IPS-15b (cell line): ENCODE results near the gene CXCL14.
A peak's percentile ranks its signal among the peaks of the same experiment; 100 is the strongest.

ENCODE experiments used
- H3K27me3 ChIP-seq: one replicate; pipeline ENCODE4 v1.6.1; 2013; ENCODE audit warnings: low read length; ENCODE audit not compliant: control insufficient read depth, insufficient read depth
- H3K36me3 ChIP-seq: one replicate; pipeline ENCODE4 v1.6.1; 2013; ENCODE audit warnings: low read length; ENCODE audit not compliant: control insufficient read depth, insufficient read depth
- H3K4me1 ChIP-seq: one replicate; pipeline ENCODE4 v1.6.1; 2013; ENCODE audit warnings: mild to moderate bottlenecking, low read length; ENCODE audit not compliant: control insufficient read depth, insufficient read depth
- H3K4me3 ChIP-seq: one replicate; pipeline ENCODE4 v1.5.1; 2013; ENCODE audit warnings: low read depth, low read length
- H3K9ac ChIP-seq: one replicate; pipeline ENCODE4 v1.6.1; 2013; ENCODE audit warnings: low read depth, mild to moderate bottlenecking, low read length
- H3K9me3 ChIP-seq: one replicate; pipeline ENCODE4 v1.6.1; 2013; ENCODE audit warnings: mild to moderate bottlenecking, low read length; ENCODE audit not compliant: control insufficient read depth, insufficient read depth

Gene CXCL14

DNA sequence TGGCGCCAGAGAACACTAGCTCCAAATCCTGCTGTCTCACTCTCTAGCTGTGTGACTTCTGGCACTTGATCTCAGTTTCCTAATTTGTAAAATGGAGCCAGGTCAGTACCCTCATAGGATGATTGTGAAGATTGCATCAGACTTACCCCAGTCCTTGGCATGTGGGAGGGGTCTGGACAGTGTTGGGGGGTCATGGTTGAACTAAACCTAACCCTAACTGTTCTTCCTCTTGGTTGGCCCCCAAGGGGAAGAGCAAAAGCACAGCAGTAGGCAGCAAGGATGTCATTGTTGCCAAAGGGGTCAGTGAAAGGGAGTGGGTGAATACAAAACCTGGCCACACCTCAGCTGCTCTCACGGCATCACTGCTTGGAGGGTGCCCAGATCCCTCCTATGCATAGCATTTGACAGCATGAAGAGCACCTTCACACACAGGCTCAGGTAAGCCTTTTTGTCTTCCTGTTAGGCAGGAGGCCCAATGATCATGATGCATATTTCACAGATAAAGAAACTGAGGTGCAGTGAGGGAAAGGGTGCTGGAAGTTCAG lies 15.7 kb upstream of the CXCL14 start:
- Histone ChIP-seq H3K9me3 (no peaks in the 10 kb centered on the region), H3K36me3 (no peaks in the 10 kb centered on the region)

DNA sequence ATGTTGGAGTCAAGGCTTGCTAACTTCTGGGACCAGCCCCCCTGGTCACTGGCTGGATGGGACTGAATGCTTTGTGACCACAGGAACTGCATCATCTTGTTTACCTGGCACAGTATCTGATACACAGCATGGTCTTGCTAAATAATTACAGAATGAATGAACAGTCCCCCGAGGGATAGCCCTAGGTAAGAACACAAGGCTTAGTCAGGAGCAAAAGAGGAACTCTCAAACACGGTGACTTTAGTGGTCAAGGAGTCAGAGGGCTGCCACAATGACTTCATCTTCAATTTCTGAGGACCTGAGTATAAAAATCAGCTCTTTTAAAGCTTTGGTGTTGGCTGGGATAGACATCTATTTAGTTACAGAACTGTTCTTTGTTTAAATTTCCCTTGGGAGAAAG lies 15.1 kb upstream of the CXCL14 start:
- Histone ChIP-seq H3K36me3 (no peaks in the 10 kb centered on the region), H3K9me3 (no peaks in the 10 kb centered on the region), H3K9ac (no peak overlapping the region), H3K4me1 (no peaks in the 10 kb centered on the region), H3K27me3 (peaks cover 5% of the 10 kb centered on the region), H3K4me3 (no peak overlapping the region)

More for the DNA sequence above, 15.7 kb upstream of the CXCL14 start:
- Histone ChIP-seq H3K9ac (no peak overlapping the region), H3K4me1 (no peaks in the 10 kb centered on the region), H3K27me3 (peaks cover 5% of the 10 kb centered on the region), H3K4me3 (no peak overlapping the region)

DNA sequence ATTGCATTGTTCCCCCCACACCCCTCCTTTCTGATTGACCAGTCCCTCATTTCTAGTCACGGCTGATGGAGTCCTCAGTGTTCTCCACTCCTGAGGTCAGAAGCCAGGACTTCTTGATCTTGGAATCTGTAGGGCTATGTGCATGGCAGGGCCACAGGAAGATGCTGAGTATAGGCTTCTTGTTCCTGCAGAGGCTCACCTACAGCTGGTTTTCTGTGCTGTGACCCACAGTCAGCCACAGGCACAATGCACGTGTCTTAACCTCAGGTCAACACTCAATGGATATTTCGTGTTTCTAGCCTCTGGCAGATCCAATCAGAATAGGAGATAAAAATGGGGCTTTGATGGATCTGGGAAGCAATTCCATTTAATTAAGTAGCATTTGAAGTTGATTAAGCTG lies 14.3 kb upstream of the CXCL14 start:
- no peak overlapping the region for H3K4me3 ChIP-seq
- no peaks in the 10 kb centered on the region for H3K36me3 ChIP-seq
- H3K9ac ChIP-seq, result no peak overlapping the region
- H3K4me1 ChIP-seq, result no peaks in the 10 kb centered on the region
- no peaks in the 10 kb centered on the region for H3K9me3 ChIP-seq
- peaks cover 3% of the 10 kb centered on the region for H3K27me3 ChIP-seq

DNA sequence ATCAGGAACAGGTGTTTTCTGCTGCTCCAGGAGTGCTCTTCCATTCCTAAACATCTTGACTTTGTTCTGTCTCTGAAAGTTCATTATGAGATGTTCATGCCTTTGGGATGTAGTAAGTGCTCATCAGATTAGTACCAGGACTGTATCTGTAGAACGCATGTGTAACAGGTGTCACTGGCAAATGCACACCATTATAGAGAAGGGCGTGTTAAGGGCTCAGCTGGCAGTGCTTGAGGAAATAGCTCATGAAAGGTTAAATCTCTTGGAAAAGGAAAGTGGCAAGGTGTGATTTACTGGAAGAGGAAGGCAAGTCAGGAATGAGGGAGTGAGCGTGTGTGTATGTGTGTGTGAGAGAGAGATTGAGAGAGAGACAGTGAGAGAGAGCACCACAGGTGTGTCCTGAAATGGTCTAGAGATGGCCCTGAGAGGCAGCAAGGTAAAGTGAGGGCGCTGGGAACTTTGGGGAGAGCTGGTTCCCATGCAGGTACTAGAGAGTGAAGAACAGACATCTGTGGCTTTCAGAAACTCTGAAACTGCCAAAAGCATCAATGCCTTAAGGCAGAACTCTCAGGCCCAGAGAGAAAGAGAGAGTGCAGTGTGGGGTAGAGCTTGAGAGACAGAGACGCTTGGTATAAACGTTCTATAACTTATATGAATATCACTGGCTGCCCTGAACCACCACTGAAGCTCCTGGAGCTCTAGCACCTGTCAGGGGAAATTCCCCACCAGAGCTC lies 13.7 kb upstream of the CXCL14 start:
- Histone ChIP-seq H3K4me1 (no peaks in the 10 kb centered on the region), H3K9me3 (no peaks in the 10 kb centered on the region), H3K27me3 (peaks cover 3% of the 10 kb centered on the region), H3K9ac (no peak overlapping the region), H3K36me3 (no peaks in the 10 kb centered on the region), H3K4me3 (no peak overlapping the region)

DNA sequence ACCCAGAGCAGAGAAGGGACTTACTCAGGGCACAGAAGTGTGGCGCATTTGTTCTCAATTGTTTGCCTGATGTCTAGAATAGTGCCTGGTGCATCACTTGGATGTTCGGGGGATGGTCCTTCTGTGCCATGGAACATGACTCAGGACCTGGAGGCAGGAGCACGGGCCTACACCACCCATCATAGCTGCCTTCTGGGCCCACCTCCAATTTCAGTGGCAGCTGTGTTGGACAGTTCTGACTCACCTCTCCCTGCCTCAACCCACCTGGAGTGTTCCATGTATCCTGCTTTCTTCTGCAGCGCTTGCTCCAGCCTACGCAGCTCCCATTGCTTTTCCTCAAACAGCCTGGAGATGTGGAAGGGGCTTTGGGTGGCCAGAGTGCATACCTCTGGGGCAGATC lies 12.5 kb upstream of the CXCL14 start:
- no peaks in the 10 kb centered on the region for H3K9me3 ChIP-seq
- H3K9ac ChIP-seq, result no peak overlapping the region
- no peaks in the 10 kb centered on the region for H3K36me3 ChIP-seq
- H3K27me3 ChIP-seq, result peaks cover 3% of the 10 kb centered on the region
- no peaks in the 10 kb centered on the region for H3K4me1 ChIP-seq
- no peak overlapping the region for H3K4me3 ChIP-seq

DNA sequence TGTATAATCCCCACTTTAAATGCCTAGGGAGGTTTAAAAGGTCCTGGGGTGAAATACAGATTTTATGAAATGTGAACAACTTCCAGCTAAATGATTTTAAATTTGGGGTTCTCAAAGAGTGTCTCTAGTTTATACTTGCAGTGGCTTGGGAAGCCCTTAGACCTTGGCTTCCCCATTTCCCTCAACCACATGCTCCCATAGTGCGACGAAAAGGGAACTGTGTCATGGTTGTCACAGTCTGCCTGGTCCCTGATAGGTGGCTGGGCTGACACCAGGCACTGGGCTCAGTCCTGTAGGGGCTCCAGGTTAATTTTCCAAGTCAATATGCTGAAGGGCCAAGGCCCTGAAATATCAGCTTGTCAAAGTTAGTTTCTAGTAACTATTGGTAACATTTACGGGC lies 10.4 kb upstream of the CXCL14 start:
- Histone ChIP-seq H3K4me3 (no peak overlapping the region), H3K27me3 (no peaks in the 10 kb centered on the region), H3K9me3 (no peaks in the 10 kb centered on the region), H3K9ac (no peak overlapping the region), H3K36me3 (no peaks in the 10 kb centered on the region), H3K4me1 (no peaks in the 10 kb centered on the region)

DNA sequence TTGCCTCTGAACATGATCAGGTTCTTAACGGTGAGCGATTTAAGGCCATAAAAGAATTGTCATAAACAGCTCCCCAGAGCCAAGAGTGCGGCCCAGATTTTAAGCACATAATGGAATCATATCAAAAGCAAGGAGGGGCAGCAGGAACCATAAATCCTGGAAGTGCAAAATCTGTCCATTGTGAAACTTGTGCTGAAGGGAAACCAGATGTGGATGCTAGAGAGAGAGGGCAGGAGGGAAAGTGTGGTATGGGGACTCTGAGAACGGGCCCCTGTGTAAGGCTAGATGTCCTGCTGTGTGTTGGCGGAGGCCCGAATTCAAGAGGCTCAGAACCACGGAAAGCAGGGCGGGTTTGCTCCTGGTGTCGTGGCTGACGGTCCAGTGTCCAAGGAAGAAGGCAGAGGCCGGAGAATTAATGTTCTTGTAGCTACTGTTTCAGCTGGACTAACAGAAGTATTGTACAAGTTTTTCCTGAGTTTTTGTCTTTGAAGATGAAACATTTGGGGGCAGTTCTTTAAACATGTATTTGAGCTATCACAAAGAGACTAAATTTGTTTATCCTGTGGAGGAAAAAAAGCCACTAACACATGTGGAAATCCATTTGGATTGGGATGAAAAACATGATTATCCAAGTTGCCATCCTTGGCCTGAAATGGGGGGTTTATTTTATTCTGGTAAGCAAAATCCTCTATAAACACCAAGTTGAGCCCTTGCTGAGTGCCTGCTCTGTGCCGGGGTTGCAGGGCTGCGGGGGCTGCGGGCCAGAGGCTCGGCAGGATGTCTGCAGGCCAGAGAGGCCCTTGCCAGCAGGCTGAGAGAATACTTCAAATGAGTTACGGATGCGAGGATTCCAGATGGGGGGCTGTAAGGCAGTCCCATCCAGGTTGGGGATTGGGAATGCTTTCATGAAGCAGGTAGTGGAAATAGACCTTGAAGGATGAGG lies 9.2 kb upstream of the CXCL14 start:
- Histone ChIP-seq H3K4me3 (no peak overlapping the region), H3K4me1 (no peaks in the 10 kb centered on the region), H3K9me3 (no peaks in the 10 kb centered on the region), H3K9ac (no peak overlapping the region), H3K36me3 (no peaks in the 10 kb centered on the region), H3K27me3 (peaks cover 3% of the 10 kb centered on the region)

DNA sequence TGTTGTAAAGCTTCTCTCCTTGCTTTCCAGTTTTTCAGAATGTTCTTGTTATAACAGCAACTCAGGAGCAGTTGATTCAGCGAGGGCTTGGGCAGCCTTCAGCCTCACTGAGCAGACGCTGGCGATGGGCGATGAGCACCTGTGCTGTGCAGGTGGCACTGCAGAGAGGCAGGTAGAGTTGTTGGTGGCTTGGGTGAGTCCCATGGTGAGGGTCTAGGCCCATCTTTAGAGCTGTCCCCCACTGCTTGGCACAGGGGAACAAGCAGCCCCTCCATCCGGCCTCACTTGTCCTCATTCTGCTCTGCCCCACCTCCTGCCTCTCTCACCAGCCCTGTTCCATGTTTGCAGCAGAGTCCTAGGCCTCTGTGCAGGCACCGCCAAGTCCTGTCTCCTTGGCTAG lies 6.1 kb upstream of the CXCL14 start:
- Histone ChIP-seq H3K9ac (no peak overlapping the region), H3K4me3 (no peak overlapping the region), H3K4me1 (no peaks in the 10 kb centered on the region), H3K9me3 (no peaks in the 10 kb centered on the region), H3K36me3 (no peaks in the 10 kb centered on the region), H3K27me3 (peaks cover 20% of the 10 kb centered on the region)

DNA sequence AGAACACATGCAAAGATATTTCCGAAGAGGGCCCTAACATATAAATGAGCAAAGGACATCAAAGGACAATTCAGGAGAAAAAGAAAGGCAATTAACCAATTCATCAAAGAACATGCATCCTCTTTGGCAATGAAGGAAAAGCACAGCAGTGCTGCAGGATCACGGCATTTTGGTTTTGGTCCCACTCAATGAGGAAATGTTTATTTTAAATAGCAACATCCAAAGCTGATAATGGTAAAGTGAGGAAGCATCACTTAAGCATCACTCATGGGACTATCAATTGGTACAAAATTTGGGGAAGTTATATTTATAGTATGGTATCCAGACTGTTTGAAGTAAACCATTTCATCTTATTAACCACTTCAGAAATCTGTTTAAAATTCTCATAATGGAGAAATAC lies 5.5 kb upstream of the CXCL14 start:
- Histone ChIP-seq H3K4me3 (no peak overlapping the region), H3K9ac (no peak overlapping the region), H3K27me3 (peaks cover 27% of the 10 kb centered on the region), H3K4me1 (no peaks in the 10 kb centered on the region), H3K36me3 (no peaks in the 10 kb centered on the region), H3K9me3 (no peaks in the 10 kb centered on the region)

DNA sequence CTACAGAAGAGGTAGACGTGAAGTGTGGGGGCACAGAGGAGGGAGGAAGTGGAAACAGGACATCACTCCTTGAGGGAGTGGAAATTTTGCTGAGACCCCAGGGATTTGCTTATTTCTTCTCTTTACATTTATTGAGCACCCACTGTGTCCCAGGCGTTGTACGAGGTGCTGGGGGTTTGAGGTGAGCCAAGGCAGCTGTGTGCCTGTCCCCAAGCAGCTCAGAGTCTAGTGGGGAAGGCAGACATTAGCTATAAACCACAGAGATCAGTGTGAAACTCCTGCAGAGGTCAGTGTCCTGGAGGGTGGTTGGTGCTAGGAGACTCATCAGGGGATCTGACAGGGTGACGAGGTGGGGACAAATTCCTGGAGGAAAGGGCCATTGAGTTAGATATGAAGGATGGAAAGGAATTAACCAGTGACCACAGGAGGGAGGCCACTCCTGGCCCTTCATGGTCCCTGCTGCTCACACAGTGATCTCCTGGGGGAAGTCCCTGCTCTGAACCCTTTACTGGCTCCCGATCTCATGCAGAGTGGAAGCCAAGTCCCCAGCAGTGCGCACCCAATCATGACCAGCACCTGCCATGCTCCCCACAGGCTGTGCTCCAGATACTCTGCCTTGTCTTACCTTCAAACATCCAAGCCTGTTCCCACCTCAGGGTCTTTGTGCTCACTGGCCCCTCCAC lies 3.4 kb upstream of the CXCL14 start:
- Histone ChIP-seq H3K9me3 (no peaks in the 10 kb centered on the region), H3K4me3 (no peak overlapping the region), H3K36me3 (no peaks in the 10 kb centered on the region), H3K27me3 (peaks cover 46% of the 10 kb centered on the region), H3K9ac (no peak overlapping the region), H3K4me1 (no peaks in the 10 kb centered on the region)

DNA sequence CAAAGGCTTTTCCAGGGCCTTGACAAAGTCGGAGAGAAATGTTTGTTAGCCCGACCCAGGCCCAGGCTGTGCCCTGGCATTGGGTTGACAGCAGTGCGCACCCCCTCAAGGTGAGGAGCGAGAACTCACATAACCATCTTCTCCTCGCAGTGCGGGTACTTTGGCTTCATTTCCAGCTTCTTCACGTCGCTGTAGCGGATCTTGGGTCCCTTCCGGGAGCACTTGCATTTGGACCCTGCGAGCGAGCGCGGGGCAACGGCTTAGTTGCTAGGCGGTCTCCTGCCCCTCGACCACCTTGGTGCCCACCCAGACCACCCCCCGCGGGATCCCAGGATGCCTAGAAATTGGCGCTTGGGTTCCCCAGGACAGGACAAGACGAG lies 496 bp downstream of the CXCL14 start:
- no peaks in the 10 kb centered on the region for H3K9me3 ChIP-seq
- H3K9ac ChIP-seq, result no peak overlapping the region
- H3K36me3 ChIP-seq, result no peaks in the 10 kb centered on the region
- H3K27me3 ChIP-seq, result peaks cover 65% of the 10 kb centered on the region
- H3K4me1 ChIP-seq, result peaks cover 3% of the 10 kb centered on the region
- H3K4me3 ChIP-seq, result peak overlapping the region; percentile 71
